Type B pancreatic cell (in vitro differentiated cells): Measurements from ENCODE around the gene NFU1. TPM values are rescaled to one million over a fixed set of nuclear protein-coding genes. Genes with fewer than 3 reads are reported as not detected.

Source experiments
- DNase-seq: peaks from one replicate; pipeline ENCODE4 v3.0.0; 2021; ENCODE audit warnings: mixed read lengths; ENCODE audit not compliant: unreplicated experiment; ENCODE audit errors: extremely low spot score
- H3K27ac Mint-ChIP-seq: 2 replicates; pipeline ENCODE4 v1.8.0; 2021; ENCODE audit warnings: mild to moderate bottlenecking, mixed read lengths
- H3K27me3 Mint-ChIP-seq: 2 replicates; pipeline ENCODE4 v1.8.0; 2021; ENCODE audit warnings: mixed read lengths
- H3K36me3 Mint-ChIP-seq: 2 replicates; pipeline ENCODE4 v1.8.0; 2021; ENCODE audit warnings: mixed read lengths
- H3K4me1 Mint-ChIP-seq: one replicate; pipeline ENCODE4 v1.8.0; 2021; ENCODE audit warnings: mixed read lengths; ENCODE audit not compliant: unreplicated experiment
- H3K4me3 Mint-ChIP-seq: 2 replicates; pipeline ENCODE4 v1.8.0; 2021; ENCODE audit warnings: mild to moderate bottlenecking, mixed read lengths
- H3K9me3 Mint-ChIP-seq: 2 replicates; pipeline ENCODE4 v1.8.0; 2021; ENCODE audit warnings: mixed read lengths
- CTCF ChIP-seq: fragments of 200-600 bp; sonication (generic); conservative IDR thresholded peaks from 2 replicates; pipeline ENCODE4 v1.5.0; 2021; ENCODE audit warnings: antibody characterized with exemption, mild to moderate bottlenecking
- total RNA-seq: library from RNA; stranded (reverse); gene quantifications from 2 replicates; pipeline ENCODE4 v1.2.1, GENCODE V29; 2021; ENCODE audit warnings: low replicate concordance

Gene NFU1
- total RNA-seq, 1 donor from 2014 or later, result 34.0 TPM

GRCh38 chr2:69387770-69388481, 49.3 kb downstream of the NFU1 start:
- H3K27me3 Mint-ChIP-seq, result no peaks in the 10 kb centered on the region
- H3K27ac Mint-ChIP-seq, result peak overlapping the region; percentile 97
- TF ChIP-seq CTCF, result no peak
- peaks cover 35% of the 10 kb centered on the region for H3K4me1 Mint-ChIP-seq
- no peaks in the 10 kb centered on the region for H3K9me3 Mint-ChIP-seq
- peaks cover 5% of the 10 kb centered on the region for H3K36me3 Mint-ChIP-seq
- no peak for DNase-seq
- peak overlapping the region; percentile 96 for H3K4me3 Mint-ChIP-seq

GRCh38 chr2:69386789-69387734, 50.2 kb downstream of the NFU1 start, which contains the start of gene GFPT1:
GFPT1 (minus strand) TSS chr2:69387227; CDS start chr2:69387071, 156 bp downstream.
- Mint-ChIP-seq H3K27me3 (no peaks in the 10 kb centered on the region), H3K4me1 (peaks cover 43% of the 10 kb centered on the region), H3K36me3 (peaks cover 12% of the 10 kb centered on the region), H3K27ac (peak within 1 kb of the TSS; percentile 97), H3K4me3 (peak within 1 kb of the TSS; percentile 96), H3K9me3 (no peaks in the 10 kb centered on the region)
- no peak for TF ChIP-seq CTCF
- peak; percentile 94 for DNase-seq

DNA sequence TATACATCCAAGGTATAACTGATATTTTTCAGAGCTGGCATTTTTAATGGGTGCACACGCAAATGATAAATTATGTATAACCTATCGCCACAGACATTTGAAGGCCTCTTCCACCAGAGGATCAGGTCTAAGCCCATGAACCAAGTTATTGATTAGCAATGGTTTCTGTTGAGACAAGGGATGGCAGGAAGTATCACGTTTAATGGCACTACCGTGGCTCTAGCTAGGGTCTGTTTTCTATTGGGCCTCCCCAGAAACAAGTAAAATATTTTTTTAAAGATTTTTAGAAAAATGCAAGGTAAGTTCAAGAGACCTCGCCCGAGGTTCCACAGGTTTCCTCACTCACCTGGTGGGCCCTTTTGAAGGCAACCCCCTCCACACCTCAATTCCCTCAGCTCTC, 50.9 kb downstream of the NFU1 start:
- Mint-ChIP-seq H3K9me3 (no peaks in the 10 kb centered on the region), H3K4me1 (peaks cover 43% of the 10 kb centered on the region), H3K4me3 (peak overlapping the region; percentile 96), H3K27ac (peak overlapping the region; percentile 97), H3K36me3 (peaks cover 14% of the 10 kb centered on the region), H3K27me3 (no peaks in the 10 kb centered on the region)
- DNase-seq, result no peak
- no peak for TF ChIP-seq CTCF

DNA sequence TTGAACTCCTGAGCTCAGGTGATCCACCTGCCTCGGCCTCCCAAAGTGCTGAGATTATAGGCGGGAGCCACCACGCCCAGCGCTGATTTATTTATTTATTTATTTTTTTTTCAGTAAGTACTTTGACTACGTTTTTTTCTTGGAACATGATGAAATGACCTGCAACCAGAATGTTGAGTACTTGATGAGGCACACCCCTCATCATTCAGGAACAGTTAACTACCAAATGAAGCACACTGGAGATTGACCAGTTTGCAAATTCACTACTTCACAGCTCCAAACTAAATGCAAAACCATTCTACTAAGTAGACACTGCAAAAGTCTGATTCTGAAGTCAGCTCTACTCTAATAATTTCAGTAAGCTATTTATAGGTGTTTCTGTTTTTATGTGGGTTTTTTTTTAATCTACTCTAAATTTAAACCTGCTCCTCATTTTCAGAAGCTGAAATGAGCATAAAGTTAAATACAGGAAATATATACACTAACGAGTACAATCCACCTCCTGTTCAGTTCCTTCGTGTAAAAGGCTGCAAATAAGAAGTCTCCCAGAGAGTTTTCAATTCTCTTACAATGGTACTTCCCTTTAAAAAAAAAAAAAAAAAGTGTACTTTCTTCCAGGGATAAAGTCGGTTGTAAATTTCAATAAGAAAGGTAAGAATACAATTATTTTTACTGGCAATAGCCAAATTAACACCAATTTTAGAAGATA, 51.6 kb downstream of the NFU1 start:
- Mint-ChIP-seq H3K4me1 (peaks cover 43% of the 10 kb centered on the region), H3K36me3 (peaks cover 18% of the 10 kb centered on the region), H3K4me3 (peak overlapping the region; percentile 96), H3K27me3 (no peaks in the 10 kb centered on the region), H3K27ac (peak overlapping the region; percentile 97), H3K9me3 (no peaks in the 10 kb centered on the region)
- DNase-seq, result no peak
- TF ChIP-seq CTCF, result no peak

GRCh38 chr2:69384618-69385081, 52.6 kb downstream of the NFU1 start:
- no peaks in the 10 kb centered on the region for H3K27me3 Mint-ChIP-seq
- no peak for DNase-seq
- peaks cover 43% of the 10 kb centered on the region for H3K4me1 Mint-ChIP-seq
- H3K27ac Mint-ChIP-seq, result no peak overlapping the region
- H3K36me3 Mint-ChIP-seq, result peaks cover 22% of the 10 kb centered on the region
- TF ChIP-seq CTCF, result no peak
- peak overlapping the region; percentile 38 for H3K4me3 Mint-ChIP-seq
- H3K9me3 Mint-ChIP-seq, result no peaks in the 10 kb centered on the region
